ENCODE measurements around the gene ADM2.

ADM2 gene

GRCh38 chr22:50523806-50524675, 42.7 kb downstream of the ADM2 start:
- no peak for DNase-seq (ENCODE audit: extremely low spot score)
- POLR2A ChIA-PET: interaction anchor here (4.5 kb wide), 1 partner anchor 16 kb away, joined by 33 read pairs; the partner anchor contains the start of genes LMF2 and NCAPH2
- no peak for TF ChIP-seq CTCF (IDR thresholded peaks at IDR 0.05; ENCODE audit: control extremely low read depth, extremely low read depth, low read depth, missing control alignments)
- CTCF ChIA-PET: interaction anchor here (2.6 to 6.7 kb wide), 4 partner anchors 9 to 40 kb away, joined by 24 to 136 read pairs (median 48); partner anchors contain the start of genes KLHDC7B, LMF2, NCAPH2 and SYCE3

GRCh38 chr22:50524676-50525103, 43.3 kb downstream of the ADM2 start:
- ChIA-PET POLR2A (interaction anchor here (0.5 to 4.5 kb wide), 4 partner anchors 17 to 45 kb away, joined by 3 to 33 read pairs (median 3); partner anchors contain the start of genes LMF2 and NCAPH2), CTCF (interaction anchor here (1.3 to 6.7 kb wide), 9 partner anchors 9 to 381 kb away, joined by 3 to 136 read pairs (median 24); partner anchors contain the start of genes KLHDC7B, LMF2, NCAPH2 and SYCE3)
- TF ChIP-seq CTCF (IDR thresholded peaks at IDR 0.05; ENCODE audit: control extremely low read depth, extremely low read depth, low read depth, missing control alignments): no peak
- DNase-seq (ENCODE audit: extremely low spot score): no peak

- ChIA-PET CTCF (interaction anchor here (0.8 to 6.7 kb wide), 39 partner anchors 10 to 680 kb away, joined by 3 to 136 read pairs (median 4); partner anchors contain the start of genes HDAC10, KLHDC7B, LMF2 and NCAPH2), POLR2A (interaction anchor here (0.5 to 4.5 kb wide), 12 partner anchors 8 to 235 kb away, joined by 3 to 33 read pairs (median 4); partner anchors contain the start of genes KLHDC7B, LMF2 and NCAPH2)
- peak; percentile 97 for DNase-seq (ENCODE audit: extremely low spot score)
- TF ChIP-seq CTCF (IDR thresholded peaks at IDR 0.05; ENCODE audit: control extremely low read depth, extremely low read depth, low read depth, missing control alignments): peak; percentile 64
These were observed 43.9 kb downstream of the ADM2 start, which contains the start of gene SCO2 for GRCh38 chr22:50525104-50525857. SCO2 (minus strand) TSS chr22:50525598; CDS start chr22:50524411, 1,187 bp downstream.

DNA sequence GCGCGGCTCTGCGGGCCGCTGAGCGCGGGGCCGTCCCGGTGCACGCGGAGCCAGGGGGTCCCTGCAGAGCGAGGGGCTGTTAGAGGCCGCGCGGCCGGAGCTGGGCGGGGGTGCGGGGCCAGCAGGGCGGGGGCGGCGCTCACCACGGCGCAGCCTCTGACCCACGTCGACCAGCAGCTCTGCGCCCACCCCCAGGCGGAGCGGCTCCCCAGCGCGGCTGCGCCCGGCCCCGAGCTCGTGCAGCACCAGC, 44.4 kb downstream of the ADM2 start:
- ChIA-PET POLR2A (interaction anchor here (0.6 to 4.5 kb wide), 10 partner anchors 9 to 236 kb away, joined by 3 to 33 read pairs (median 6); partner anchors contain the start of genes KLHDC7B, LMF2 and NCAPH2), CTCF (interaction anchor here (0.8 to 6.7 kb wide), 39 partner anchors 9 to 680 kb away, joined by 3 to 136 read pairs (median 4); partner anchors contain the start of genes HDAC10, KLHDC7B, LMF2 and NCAPH2)
- TF ChIP-seq CTCF (IDR thresholded peaks at IDR 0.05; ENCODE audit: control extremely low read depth, extremely low read depth, low read depth, missing control alignments): no peak
- DNase-seq (ENCODE audit: extremely low spot score): no peak

GRCh38 chr22:50526108-50526833, 44.9 kb downstream of the ADM2 start:
- TF ChIP-seq CTCF (IDR thresholded peaks at IDR 0.05; ENCODE audit: control extremely low read depth, extremely low read depth, low read depth, missing control alignments): peak; percentile 83
- ChIA-PET POLR2A (interaction anchor here (0.9 to 4.5 kb wide), 8 partner anchors 9 to 43 kb away, joined by 3 to 33 read pairs (median 6); partner anchors contain the start of genes KLHDC7B, LMF2 and NCAPH2), CTCF (interaction anchor here (0.8 to 6.7 kb wide), 36 partner anchors 9 to 681 kb away, joined by 3 to 136 read pairs (median 4); partner anchors contain the start of genes HDAC10, KLHDC7B, LMF2 and NCAPH2)
- peak; percentile 83 for DNase-seq (ENCODE audit: extremely low spot score)
